Esophagus squamous epithelium (tissue), 5 donors: Measurements from ENCODE around the gene TMBIM6. TPM values are rescaled to one million over a fixed set of nuclear protein-coding genes. Genes with fewer than 3 reads are reported as not detected.
"Not testable (repeated sequence)": the region's sequence is repeated elsewhere in the genome, so short reads cannot be mapped to it uniquely, and the experiment has no call there.

Source experiments
- DNase-seq: peaks from one replicate; lab custom pipeline; 2025; lab: John Stamatoyannopoulos, UW
- H3K27ac ChIP-seq, 4 donors: fragments of 200-600 bp; sonication (generic); one replicate each; pipeline ENCODE4 v1.5.1; 2016 to 2019; ENCODE audit warnings: mild to moderate bottlenecking in 1 of 4
- H3K27me3 ChIP-seq, 4 donors: fragments of 200-600 bp; sonication (generic); 1 replicate in 3 of 4; 2 replicates in 1 of 4; pipeline versions ENCODE4 v1.5.1 to v1.6.0; 2017 to 2021; ENCODE audit warnings: antibody characterized with exemption in 1 of 4
- H3K36me3 ChIP-seq, 3 donors: fragments of 200-600 bp; sonication (generic); one replicate each; pipeline ENCODE4 v1.5.1; 2016 to 2019
- H3K4me1 ChIP-seq, 3 donors: fragments of 200-600 bp; sonication (generic); one replicate each; pipeline ENCODE4 v1.5.1; 2017 to 2019
- H3K4me3 ChIP-seq, 4 donors: fragments of 200-600 bp; sonication (generic); 1 replicate in 3 of 4; 2 replicates in 1 of 4; pipeline ENCODE4 v1.5.1; 2016 to 2019; ENCODE audit warnings: mild to moderate bottlenecking in 2 of 4, moderate library complexity in 1 of 4
- H3K9me3 ChIP-seq, 3 donors: fragments of 200-600 bp; sonication (generic); one replicate each; pipeline ENCODE4 v1.5.1; 2016 to 2019
- POLR2A ChIP-seq, 4 donors: fragments of 450-650 bp; IDR thresholded peaks; one replicate each; pipeline ENCODE4 v1.6.1; 2017; ENCODE audit warnings: antibody characterized with exemption in 4 of 4, mild to moderate bottlenecking in 4 of 4, moderate library complexity in 3 of 4
- WGBS, 2 donors: methylation state at CpG; one replicate each; pipeline ENCODE4 v1.1.5; 2018; 5-methylcytosine and 5-hydroxymethylcytosine counted together
- intact Hi-C: fragments of 100-400 bp; cut with DNase I; formaldehyde crosslinking; loops from one replicate; pipeline ENCODE4 v1.15.0; 2022
- total RNA-seq, 4 donors: library from RNA; depleted of rRNA; stranded (reverse); fragments of >200 nt; gene quantifications; one replicate each; pipeline ENCODE4 v1.1.0, GENCODE V29; 2016
- TF ChIP-seq, protein P1 (sequence below), 6 experiments: fragments of 450-650 bp in 4 of 6; fragments of 200-600 bp in 2 of 6; sonication (generic) in 2 of 6; IDR thresholded peaks; one replicate each; pipeline ENCODE4 v1.5.1; 2016 to 2019; ENCODE audit warnings: antibody characterized with exemption in 6 of 6, mild to moderate bottlenecking in 4 of 6, moderate library complexity in 4 of 6
- donor health status: DM: yes; HTN: yes; CAD: no.

The TMBIM6 gene
- total RNA-seq, 4 donors from 2014 or later: 307 to 444 (median 343) TPM

DNA sequence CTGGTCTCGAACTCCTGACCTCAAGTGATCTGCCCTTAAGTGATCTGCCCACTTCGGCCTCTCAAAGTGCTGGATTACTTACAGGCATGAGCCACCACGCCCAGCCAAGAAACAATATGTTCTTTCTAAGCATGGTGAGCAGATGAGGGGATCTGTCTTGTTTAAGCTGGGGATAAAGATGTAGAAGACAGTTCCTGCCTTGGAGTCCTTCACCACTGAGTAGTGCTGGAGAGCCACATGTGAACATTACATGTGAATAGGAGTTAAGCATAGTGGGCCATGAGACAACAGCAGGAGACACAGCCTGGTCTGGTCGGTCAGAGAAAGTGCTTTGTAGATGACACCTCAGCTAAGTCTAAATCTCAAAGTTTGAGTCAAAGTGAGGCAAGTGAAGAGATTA, 26.0 kb downstream of the TMBIM6 start:
- WGBS, 2 donors: 47 to 64% methylated on average over 4 of the region's 4 CpGs
- intact Hi-C loops: no loop called here
- no peak for TF ChIP-seq POLR2A (IDR thresholded peaks at IDR 0.05)
- TF ChIP-seq, protein P1, sequence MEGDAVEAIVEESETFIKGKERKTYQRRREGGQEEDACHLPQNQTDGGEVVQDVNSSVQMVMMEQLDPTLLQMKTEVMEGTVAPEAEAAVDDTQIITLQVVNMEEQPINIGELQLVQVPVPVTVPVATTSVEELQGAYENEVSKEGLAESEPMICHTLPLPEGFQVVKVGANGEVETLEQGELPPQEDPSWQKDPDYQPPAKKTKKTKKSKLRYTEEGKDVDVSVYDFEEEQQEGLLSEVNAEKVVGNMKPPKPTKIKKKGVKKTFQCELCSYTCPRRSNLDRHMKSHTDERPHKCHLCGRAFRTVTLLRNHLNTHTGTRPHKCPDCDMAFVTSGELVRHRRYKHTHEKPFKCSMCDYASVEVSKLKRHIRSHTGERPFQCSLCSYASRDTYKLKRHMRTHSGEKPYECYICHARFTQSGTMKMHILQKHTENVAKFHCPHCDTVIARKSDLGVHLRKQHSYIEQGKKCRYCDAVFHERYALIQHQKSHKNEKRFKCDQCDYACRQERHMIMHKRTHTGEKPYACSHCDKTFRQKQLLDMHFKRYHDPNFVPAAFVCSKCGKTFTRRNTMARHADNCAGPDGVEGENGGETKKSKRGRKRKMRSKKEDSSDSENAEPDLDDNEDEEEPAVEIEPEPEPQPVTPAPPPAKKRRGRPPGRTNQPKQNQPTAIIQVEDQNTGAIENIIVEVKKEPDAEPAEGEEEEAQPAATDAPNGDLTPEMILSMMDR (IDR thresholded peaks at IDR 0.05): no peak
- H3K9me3 ChIP-seq: no peaks in the 10 kb centered on the region
- peaks cover 0 to 28% (median 2%) of the 10 kb centered on the region in 3 donors for H3K4me1 ChIP-seq
- no peaks in the 10 kb centered on the region for H3K27me3 ChIP-seq
- no peak overlapping the region for H3K4me3 ChIP-seq
- peaks cover 5 to 38% (median 20%) of the 10 kb centered on the region in 3 donors for H3K36me3 ChIP-seq
- H3K27ac ChIP-seq: no peak overlapping the region
- DNase-seq: no peak

DNA sequence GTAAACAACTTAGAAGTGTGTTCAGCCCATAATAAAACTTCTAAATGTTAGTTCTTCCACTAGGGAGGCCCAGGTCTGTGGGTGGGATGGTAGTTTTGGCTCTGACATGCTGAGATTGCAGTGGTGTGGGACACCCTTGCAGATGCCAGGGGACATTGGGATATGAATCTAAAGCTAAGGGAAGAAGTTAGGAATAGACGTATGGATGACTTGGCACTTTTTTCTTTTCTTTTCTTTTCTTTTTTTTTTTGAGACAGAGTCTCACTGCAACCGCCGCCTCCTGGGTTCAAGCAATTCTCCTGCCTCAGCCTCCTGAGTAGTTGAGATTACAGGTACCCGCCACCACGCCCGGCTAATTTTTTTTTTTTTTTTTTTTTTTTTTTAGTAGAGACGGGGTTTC, 31.7 kb downstream of the TMBIM6 start:
- H3K4me3 ChIP-seq, H3K36me3 ChIP-seq, H3K27me3 ChIP-seq, intact Hi-C loops, H3K27ac ChIP-seq, DNase-seq, H3K9me3 ChIP-seq: not testable (repeated sequence)
- peaks cover 0 to 22% (median 12%) of the 10 kb centered on the region in 3 donors for H3K4me1 ChIP-seq
- 80 to 88% methylated on average over 7 of the region's 7 CpGs for WGBS, 2 donors

DNA sequence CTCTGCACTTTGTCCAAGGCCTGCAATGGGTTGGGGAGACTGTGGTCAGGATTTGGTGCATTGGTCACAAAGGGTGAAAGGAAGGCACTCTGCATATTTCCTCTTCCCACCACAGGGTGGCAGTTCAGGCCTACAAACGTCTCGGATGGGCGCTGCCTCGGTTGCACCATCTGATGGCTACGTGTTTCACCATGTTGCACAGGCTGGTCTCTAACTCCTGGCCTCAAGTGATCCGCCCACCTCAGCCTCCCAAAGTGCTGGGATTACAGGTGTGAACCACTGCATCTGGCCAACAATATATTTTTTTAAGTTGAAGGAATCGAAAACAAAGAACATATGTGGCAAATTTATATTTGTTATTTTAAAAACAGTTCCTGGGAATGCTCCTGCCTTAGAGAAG, 35.1 kb downstream of the TMBIM6 start:
- Histone ChIP-seq H3K4me1 (peaks cover 0 to 22% (median 12%) of the 10 kb centered on the region in 3 donors), H3K27me3 (no peaks in the 10 kb centered on the region), H3K9me3 (no peaks in the 10 kb centered on the region), H3K4me3 (no peak overlapping the region), H3K36me3 (no peaks in the 10 kb centered on the region), H3K27ac (no peak overlapping the region)
- DNase-seq: no peak
- intact Hi-C loops: loop anchor here (5.0 kb wide), 2 partner anchors 61 to 286 kb away; no protein-coding TSS in a partner anchor
- 6 to 8% methylated on average over 7 of the region's 7 CpGs for WGBS, 2 donors
- TF ChIP-seq, protein P1 (IDR thresholded peaks at IDR 0.05): peak; percentile 46 to 87 (median 84)
- TF ChIP-seq POLR2A (IDR thresholded peaks at IDR 0.05): no peak

DNA sequence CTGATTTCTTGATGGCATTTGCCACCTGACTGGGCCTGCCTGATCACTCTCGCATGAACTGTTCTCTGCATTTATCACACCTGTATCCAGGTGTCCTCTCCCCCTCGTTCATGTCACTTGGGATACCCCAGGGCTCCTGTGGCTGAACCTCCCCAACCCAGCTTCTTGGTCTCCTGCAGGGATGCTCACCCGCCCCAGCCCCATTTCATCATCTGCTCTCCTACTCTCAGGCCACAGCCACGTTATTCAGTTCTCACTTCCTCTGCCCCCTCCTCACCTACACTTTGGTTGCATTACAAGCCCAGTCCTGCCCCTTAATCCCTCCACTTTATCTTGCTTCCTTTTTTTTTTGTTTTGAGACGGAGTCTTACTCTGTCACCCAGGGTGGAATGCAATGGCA, 35.5 kb downstream of the TMBIM6 start:
- no peak for DNase-seq
- Histone ChIP-seq H3K27ac (no peak overlapping the region), H3K9me3 (no peaks in the 10 kb centered on the region), H3K27me3 (no peaks in the 10 kb centered on the region), H3K4me3 (no peak overlapping the region), H3K4me1 (peaks cover 0 to 22% (median 12%) of the 10 kb centered on the region in 3 donors), H3K36me3 (no peaks in the 10 kb centered on the region)
- 35 to 42% methylated on average over 5 of the region's 5 CpGs for WGBS, 2 donors
- intact Hi-C loops: loop anchor here (5.0 kb wide), 2 partner anchors 60 to 285 kb away; no protein-coding TSS in a partner anchor
- TF ChIP-seq, protein P1 (IDR thresholded peaks at IDR 0.05): no peak
- no peak for TF ChIP-seq POLR2A (IDR thresholded peaks at IDR 0.05)

DNA sequence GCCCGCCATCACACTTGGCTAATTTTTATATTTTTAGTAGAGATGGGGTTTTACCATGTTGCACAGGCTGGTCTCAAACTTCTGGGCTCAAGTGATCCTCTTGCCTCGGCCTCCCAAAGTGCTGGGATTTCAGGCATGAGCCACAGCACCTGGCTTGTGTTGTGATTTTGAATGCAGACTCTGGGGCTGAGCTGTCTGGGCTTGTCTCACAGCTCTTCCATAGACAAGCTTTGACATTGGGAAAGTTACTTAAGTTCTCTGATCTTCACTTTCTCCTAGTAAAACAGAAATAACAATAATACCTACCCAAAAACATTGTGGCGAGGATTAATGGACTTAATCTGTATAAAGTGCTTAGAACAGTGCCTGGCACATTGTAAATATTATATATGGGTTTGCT, 36.0 kb downstream of the TMBIM6 start:
- H3K4me1 ChIP-seq: peaks cover 0 to 22% (median 12%) of the 10 kb centered on the region in 3 donors
- no peaks in the 10 kb centered on the region for H3K9me3 ChIP-seq
- no peaks in the 10 kb centered on the region for H3K36me3 ChIP-seq
- WGBS, 2 donors: 50 to 53% methylated on average over 3 of the region's 3 CpGs
- intact Hi-C loops: loop anchor here (5.0 kb wide), 2 partner anchors 60 to 285 kb away; no protein-coding TSS in a partner anchor
- H3K4me3 ChIP-seq: no peak overlapping the region
- no peak for TF ChIP-seq POLR2A (IDR thresholded peaks at IDR 0.05)
- TF ChIP-seq, protein P1 (IDR thresholded peaks at IDR 0.05): no peak
- no peaks in the 10 kb centered on the region for H3K27me3 ChIP-seq
- no peak for DNase-seq
- no peak overlapping the region for H3K27ac ChIP-seq
